Measurements from ENCODE around the gene PLCL1. TPM values are rescaled to one million over a fixed set of nuclear protein-coding genes. Genes with fewer than 3 reads are reported as not detected.
A peak's percentile ranks its signal among the peaks of the same experiment; 100 is the strongest.

PLCL1 gene
- polyA plus RNA-seq, 3 donors, result 0.69 to 1.4 (median 0.79) TPM

GRCh38 chr2:197786010-197786877, 18.1 kb upstream of the PLCL1 start:
- intact Hi-C loops (cut with micrococcal nuclease), result loop anchor here in 1 of 2 donors (10.0 kb wide), 1 partner anchor 81 kb away; the partner anchor contains the start of gene MARS2
- 5% methylated on average over 59 of the region's 79 CpGs for WGBS (ENCODE audit: insufficient coverage)
- peaks cover 22 to 26% (median 25%) of the 10 kb centered on the region in 3 donors for H3K27me3 Mint-ChIP-seq (ENCODE audit: low read depth in 3 of 3)

GRCh38 chr2:197793456-197793855, 10.9 kb upstream of the PLCL1 start:
- no CpG with 5 or more reads among the region's 1 CpG for WGBS (ENCODE audit: insufficient coverage)
- Mint-ChIP-seq H3K9me3 (no peaks in the 10 kb centered on the region), H3K36me3 (no peaks in the 10 kb centered on the region), H3K4me3 (no peak overlapping the region), H3K27me3 (ENCODE audit: low read depth in 3 of 3) (peaks cover under 1 to 4% (median 3%) of the 10 kb centered on the region in 3 donors), H3K27ac (no peak overlapping the region), H3K4me1 (no peaks in the 10 kb centered on the region)
- H3K4me3 ChIP-seq (replicated peaks in 1 of 3; ENCODE audit: low read depth in 2 of 3, low read length in 3 of 3), result no peak overlapping the region
- H3K9ac ChIP-seq (ENCODE audit: insufficient read depth, low read length, poor library complexity, severe bottlenecking), result no peak overlapping the region
- no peak overlapping the region for H3K27ac ChIP-seq (ENCODE audit: low read depth in 1 of 2, low read length in 2 of 2)
- H3K36me3 ChIP-seq (replicated peaks in 1 of 2; ENCODE audit: control insufficient read depth in 1 of 2, insufficient read depth in 2 of 2, low read length in 2 of 2), result no peaks in the 10 kb centered on the region
- H3K9me3 ChIP-seq (replicated peaks in 1 of 2; ENCODE audit: control insufficient read depth in 1 of 2, insufficient read depth in 1 of 2, low read length in 2 of 2), result no peaks in the 10 kb centered on the region
- H4K20me1 ChIP-seq (ENCODE audit: insufficient read depth, low read length), result no peaks in the 10 kb centered on the region
- H3K79me2 ChIP-seq (ENCODE audit: insufficient read depth, low read length), result no peaks in the 10 kb centered on the region
- peaks cover 2 to 4% of the 10 kb centered on the region in 2 donors for H3K27me3 ChIP-seq (ENCODE audit: control insufficient read depth in 2 of 2, insufficient read depth in 2 of 2, low read length in 2 of 2)
- TF ChIP-seq, protein P1, sequence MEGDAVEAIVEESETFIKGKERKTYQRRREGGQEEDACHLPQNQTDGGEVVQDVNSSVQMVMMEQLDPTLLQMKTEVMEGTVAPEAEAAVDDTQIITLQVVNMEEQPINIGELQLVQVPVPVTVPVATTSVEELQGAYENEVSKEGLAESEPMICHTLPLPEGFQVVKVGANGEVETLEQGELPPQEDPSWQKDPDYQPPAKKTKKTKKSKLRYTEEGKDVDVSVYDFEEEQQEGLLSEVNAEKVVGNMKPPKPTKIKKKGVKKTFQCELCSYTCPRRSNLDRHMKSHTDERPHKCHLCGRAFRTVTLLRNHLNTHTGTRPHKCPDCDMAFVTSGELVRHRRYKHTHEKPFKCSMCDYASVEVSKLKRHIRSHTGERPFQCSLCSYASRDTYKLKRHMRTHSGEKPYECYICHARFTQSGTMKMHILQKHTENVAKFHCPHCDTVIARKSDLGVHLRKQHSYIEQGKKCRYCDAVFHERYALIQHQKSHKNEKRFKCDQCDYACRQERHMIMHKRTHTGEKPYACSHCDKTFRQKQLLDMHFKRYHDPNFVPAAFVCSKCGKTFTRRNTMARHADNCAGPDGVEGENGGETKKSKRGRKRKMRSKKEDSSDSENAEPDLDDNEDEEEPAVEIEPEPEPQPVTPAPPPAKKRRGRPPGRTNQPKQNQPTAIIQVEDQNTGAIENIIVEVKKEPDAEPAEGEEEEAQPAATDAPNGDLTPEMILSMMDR (IDR thresholded peaks at IDR 0.05), result no peak
- no peak overlapping the region for H3K4me2 ChIP-seq (replicated peaks; ENCODE audit: extremely low read depth, low read length, poor library complexity, severe bottlenecking)
- no peak for DNase-seq
- H2AFZ ChIP-seq (ENCODE audit: insufficient read depth, low read depth, low read length, poor library complexity, severe bottlenecking), result no peak overlapping the region
- intact Hi-C loops (cut with micrococcal nuclease), result no loop called here
- no peaks in the 10 kb centered on the region for H3K4me1 ChIP-seq (ENCODE audit: control insufficient read depth in 1 of 2, insufficient read depth in 2 of 2, low read length in 2 of 2)

More at GRCh38 chr2:197786010-197786877, 18.1 kb upstream of the PLCL1 start:
- TF ChIP-seq, protein P1 (IDR thresholded peaks at IDR 0.05), result peak; percentile 76
- DNase-seq, result peak in 1 of 3 donors; percentile 13
- H3K4me1 Mint-ChIP-seq, result peaks cover 13% of the 10 kb centered on the region
- Histone ChIP-seq H3K4me2 (replicated peaks; ENCODE audit: extremely low read depth, low read length, poor library complexity, severe bottlenecking) (peak overlapping the region; percentile 77), H4K20me1 (ENCODE audit: insufficient read depth, low read length) (no peaks in the 10 kb centered on the region), H3K36me3 (replicated peaks in 1 of 2; ENCODE audit: control insufficient read depth in 1 of 2, insufficient read depth in 2 of 2, low read length in 2 of 2) (no peaks in the 10 kb centered on the region), H2AFZ (ENCODE audit: insufficient read depth, low read depth, low read length, poor library complexity, severe bottlenecking) (peak overlapping the region; percentile 84), H3K27me3 (ENCODE audit: control insufficient read depth in 2 of 2, insufficient read depth in 2 of 2, low read length in 2 of 2) (peaks cover 8 to 30% of the 10 kb centered on the region in 2 donors), H3K4me3 (replicated peaks in 1 of 3; ENCODE audit: low read depth in 2 of 3, low read length in 3 of 3) (peak overlapping the region; percentile 23 to 71 (median 24)), H3K4me1 (ENCODE audit: control insufficient read depth in 1 of 2, insufficient read depth in 2 of 2, low read length in 2 of 2) (peaks cover 7 to 12% of the 10 kb centered on the region in 2 donors), H3K79me2 (ENCODE audit: insufficient read depth, low read length) (no peaks in the 10 kb centered on the region), H3K9ac (ENCODE audit: insufficient read depth, low read length, poor library complexity, severe bottlenecking) (peak overlapping the region; percentile 45), H3K27ac (ENCODE audit: low read depth in 1 of 2, low read length in 2 of 2) (no peak overlapping the region), H3K9me3 (replicated peaks in 1 of 2; ENCODE audit: control insufficient read depth in 1 of 2, insufficient read depth in 1 of 2, low read length in 2 of 2) (peaks cover 0 to 12% of the 10 kb centered on the region in 2 donors)
- H3K9me3 Mint-ChIP-seq, result peaks cover 4 to 15% (median 8%) of the 10 kb centered on the region in 7 donors
- H3K36me3 Mint-ChIP-seq, result no peaks in the 10 kb centered on the region
- H3K4me3 Mint-ChIP-seq, result peak overlapping the region; percentile 73 to 86
- H3K27ac Mint-ChIP-seq, result peak overlapping the region in 1 of 7 donors; percentile 24

All from CD14-positive monocyte (primary cell).